LoVo (cell line): Measurements from ENCODE around the gene TMBIM1.

Experiments
- DNase-seq: peaks from one replicate; pipeline ENCODE4 v3.0.0-alpha.2; 2016; ENCODE audit warnings: low spot score

TMBIM1 gene

DNA sequence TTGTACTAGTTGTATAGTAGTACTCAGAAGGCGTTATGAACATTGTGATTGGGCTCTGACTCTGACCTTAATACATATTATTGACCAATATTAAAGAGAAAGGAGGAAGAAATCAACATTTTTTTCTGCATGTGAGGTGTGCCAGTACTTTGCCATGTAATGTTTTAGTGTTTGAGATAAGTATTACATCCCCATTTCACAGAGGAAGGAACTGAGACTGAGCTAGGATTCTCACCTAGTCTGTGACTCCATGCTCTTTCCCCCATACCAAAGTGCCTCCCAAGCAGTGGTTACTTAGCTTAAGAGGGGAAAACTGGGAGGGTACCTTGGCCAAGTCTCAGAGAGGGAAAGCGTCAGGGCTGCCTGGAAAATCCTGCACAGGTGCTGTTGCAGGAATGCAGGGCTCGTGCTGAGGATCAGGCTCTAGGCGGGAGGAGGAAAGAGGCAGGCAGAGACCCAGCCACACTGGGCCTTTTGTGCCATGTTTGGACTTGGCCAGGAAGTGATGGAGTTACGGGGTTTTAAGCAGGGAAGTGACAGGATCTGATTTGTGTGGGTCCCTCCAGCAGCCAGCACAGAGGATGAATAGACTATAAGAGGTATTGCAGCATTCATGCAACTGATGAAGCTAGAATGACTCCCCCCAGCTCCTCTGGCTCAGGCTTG is 20.3 kb downstream of the TMBIM1 start:
- DNase-seq = no peak

DNA sequence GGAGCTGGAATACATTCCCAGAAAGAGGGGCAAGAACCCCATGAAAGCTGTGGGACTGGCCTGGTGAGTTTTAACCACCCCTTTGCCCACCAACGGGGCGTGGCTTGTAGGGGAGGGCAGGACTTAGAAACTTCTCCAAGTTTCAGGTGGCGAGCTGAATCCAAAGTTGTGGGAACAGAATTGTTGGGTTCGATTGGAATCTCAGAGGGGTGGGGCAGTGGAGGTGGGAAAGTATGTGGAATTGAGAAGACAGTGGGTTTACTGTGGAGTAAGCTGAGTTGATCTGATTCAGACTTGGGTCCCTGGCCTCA is 20.9 kb downstream of the TMBIM1 start:
- no peak for DNase-seq

DNA sequence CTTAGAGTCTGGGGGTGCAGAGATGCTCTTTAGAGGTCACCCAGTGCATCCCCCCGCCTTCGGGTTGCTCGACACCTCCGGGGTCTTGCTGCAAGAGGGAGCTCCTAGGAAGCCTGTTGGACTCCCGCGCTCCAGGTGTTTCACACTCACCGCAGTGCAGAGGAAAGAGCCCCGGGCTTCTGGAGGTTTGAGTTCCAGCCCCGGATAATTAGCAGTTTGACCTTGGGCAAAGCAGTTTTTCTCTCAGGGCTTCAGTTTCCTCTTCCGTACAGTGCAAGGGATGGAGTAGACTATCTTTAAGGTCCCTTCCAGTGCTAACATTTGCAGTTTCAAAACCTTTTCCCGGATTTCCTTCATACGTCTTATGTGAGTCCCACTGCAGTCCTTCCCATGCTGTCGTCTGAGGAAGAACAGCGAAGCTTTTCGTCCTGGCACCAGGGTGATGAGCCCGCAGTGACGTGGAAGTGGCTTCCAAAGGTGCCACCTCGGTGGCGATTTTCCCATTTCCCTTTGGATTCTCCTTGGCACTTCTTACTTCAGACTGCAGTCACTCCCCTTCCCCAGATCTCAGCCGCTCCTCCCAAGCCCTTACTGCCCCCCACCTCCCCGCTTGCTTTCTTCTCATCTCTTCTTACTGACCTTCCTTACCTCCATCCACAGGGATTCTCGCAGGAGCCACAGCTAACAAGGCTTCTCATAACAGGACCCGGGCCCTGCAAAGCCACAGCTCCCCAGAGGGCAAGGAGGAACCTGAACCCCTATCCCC is 21.4 kb downstream of the TMBIM1 start:
- DNase-seq = no peak

DNA sequence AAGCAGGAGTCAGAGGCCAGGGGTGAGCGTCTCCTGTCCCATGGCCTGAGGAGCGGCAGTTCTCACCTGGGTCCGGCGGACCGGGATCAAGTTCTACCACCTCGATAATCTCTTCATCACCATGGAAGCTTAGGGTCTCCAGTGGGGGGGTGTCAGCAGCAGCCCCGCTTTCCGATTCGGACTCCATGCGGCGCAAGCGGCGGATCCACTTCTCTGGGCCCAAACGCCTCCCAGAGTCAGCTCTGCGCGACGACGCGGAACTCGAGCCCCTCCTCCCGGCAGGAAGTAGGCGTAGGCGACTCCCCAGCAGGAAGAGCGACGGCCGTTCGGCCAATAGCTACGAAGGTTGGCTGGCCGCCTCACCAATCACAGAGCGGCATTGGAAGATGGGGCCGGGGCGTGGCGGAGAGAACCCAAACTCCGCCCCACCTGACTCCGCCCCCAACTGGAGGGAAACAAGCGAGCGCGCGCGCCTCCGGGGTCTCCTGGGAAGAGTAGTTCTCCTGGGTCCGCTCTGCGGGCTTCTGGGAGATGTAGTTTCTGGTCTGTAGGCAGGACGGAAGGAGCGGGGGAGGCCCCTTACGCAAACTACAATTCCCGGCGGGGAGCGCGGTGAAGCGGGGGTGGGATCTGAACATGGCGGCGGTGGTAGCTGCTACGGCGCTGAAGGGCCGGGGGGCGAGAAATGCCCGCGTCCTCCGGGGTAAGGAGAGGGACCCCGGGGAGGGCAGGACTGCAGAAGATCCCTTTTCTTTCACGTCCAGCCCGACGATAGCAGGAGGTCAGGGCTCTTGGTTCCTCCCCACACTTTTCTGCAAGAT is 22.2 kb downstream of the TMBIM1 start, which contains the start of the genes AAMP and PNKD:
Gene AAMP, minus strand, starts transcription at position 238 of the 821 bp plus-strand sequence. Its CDS starts 51 bp downstream, at position 187.
Gene PNKD, plus strand, starts transcription at position 620 of the 821 bp plus-strand sequence. Its CDS starts 17 bp downstream, at position 637.
- DNase-seq = peak; percentile 99

DNA sequence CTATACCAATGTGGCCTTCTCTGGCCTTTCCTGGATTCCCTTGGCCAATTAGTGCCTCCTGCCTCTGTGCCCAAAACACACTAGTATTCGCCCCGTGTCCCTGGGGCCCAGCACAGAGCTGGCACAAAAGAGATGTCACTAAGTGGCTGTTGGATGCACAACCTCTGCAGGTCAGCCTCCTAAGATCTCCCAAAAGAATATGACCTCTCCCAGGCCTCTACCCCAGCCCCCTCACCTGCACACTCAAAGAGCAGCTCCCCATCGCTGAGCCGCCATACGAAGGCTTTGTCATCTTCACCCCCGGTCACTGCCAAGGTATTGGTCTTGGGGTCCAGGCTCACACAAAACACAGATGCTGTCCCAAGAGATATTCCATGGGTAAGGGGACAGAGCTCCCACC is 25.0 kb downstream of the TMBIM1 start:
- no peak for DNase-seq

DNA sequence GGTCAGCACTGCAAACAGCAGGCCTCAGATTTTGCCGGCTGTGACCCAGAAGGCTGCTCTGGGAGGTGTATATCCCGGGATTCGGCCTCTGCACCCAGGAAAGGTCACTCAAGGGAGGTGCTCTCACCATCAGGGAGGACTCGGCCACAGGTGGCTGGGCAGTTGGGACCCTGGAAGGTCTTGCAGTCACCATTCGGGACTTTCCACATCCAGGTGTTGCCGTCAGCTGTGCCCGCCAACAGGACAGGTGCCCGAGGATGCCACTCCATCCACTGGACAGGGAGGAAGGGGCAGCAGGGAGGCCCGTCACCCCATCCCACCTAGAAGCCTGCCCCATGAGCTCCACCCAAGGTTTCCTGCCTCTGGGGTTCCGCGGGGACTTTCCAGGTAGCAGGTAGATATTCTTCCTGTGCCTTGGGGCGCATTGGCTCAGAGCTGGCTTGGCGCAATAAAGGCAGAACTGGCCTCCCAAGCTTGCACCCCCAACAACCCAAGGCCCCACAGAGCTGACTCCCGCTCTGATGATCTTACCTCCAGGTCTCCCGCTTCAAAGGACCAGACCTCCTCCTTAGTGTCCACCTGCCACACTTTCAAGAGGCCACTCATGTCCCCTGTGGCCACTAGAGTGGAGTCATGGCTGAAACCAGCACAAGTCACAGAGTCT is 25.9 kb downstream of the TMBIM1 start:
- DNase-seq = no peak

DNA sequence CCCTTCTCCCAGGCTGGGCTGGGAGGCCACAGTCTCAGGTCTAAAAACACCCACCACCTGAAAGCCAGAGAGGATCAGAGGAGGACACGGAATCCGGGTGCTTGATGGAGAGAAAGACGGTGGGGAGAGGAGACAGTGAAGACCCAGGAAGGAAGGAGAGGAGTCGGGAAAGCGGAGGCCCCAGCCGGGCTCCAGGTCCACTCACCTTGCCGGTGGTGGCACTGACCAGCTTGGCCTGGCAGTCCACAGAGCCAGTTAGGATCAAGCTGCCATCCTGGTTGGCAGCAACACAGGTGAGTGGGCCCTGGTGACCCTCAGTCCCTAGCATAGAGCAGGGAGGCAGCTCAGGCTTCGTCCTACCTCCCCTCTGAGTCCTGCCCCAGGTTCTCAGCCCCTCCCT is 26.7 kb downstream of the TMBIM1 start:
- no peak for DNase-seq

DNA sequence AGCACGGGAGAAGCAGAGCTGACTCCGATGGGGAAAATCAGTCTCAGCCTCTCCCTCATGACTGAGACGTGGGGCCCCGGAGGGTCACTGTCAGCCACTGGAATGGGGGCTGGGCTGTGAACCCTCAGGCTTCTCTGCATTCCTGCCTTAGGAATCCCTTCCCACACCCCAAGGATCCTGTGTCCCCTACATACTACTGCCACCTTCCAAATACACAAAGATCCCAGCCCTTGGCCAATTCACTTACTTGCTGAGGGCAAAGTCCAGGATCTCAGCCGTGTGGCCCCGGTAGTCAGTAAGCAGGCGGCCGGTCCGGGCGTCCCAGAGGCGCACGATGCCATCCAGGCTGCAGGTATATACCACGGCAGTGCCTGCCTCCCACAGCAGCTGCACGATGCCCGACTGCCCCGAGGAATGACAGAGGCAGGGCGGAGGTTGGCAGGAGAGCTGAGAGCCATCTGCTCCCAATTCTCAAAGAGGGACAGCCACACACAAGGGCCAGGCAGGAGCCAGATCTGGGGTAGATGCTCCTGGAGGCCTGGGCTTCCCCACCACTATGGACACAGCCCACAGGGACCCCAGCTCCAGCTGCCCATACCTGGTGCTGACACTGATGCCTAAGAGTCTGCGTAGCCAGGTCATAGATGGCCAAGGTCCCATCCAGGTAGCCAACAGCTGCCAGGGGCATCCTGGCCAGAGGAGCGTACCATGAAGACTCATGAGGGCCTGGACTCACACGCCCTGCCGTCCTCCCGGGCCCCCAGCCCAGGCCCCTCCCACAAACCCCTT is 27.3 kb downstream of the TMBIM1 start:
- no peak for DNase-seq

DNA sequence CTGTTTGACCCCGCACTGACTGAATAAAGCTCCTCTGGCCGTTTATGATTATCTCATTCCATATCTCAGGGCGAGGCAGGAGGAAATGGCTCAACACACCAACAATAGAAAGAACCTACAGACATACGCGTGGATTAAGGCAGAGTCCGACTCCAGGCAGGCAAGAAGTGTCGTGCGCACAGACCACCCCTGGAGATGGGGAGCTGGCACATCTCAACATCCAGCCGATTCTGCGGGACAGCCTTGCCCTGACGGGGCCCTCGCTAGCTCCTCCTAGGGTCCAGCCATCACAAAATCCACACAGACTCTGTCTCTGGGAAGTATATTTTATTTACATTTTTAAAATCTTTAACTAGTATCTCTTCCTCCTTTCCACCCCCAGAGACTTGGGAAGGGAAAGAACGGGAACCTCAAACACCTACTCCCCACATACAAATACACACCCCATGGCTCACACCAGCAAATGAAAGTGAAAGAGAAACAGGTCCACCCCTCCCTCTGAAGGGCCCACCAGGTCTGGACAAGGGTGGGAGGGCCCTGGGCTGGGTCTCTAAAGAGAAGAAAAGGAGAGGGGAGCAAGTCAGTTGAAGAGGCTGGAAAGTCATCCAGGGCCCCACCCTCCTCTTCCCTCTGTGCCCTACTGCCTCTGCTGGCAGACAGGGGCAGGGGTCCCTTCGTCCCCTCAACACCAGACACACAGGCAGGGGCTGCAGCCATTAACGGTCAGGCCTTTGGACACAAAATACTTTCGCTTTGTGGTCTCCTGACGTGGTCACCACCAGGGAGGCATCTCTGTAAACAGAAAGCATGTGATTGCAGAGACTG is 28.3 kb downstream of the TMBIM1 start:
- DNase-seq = no peak

DNA sequence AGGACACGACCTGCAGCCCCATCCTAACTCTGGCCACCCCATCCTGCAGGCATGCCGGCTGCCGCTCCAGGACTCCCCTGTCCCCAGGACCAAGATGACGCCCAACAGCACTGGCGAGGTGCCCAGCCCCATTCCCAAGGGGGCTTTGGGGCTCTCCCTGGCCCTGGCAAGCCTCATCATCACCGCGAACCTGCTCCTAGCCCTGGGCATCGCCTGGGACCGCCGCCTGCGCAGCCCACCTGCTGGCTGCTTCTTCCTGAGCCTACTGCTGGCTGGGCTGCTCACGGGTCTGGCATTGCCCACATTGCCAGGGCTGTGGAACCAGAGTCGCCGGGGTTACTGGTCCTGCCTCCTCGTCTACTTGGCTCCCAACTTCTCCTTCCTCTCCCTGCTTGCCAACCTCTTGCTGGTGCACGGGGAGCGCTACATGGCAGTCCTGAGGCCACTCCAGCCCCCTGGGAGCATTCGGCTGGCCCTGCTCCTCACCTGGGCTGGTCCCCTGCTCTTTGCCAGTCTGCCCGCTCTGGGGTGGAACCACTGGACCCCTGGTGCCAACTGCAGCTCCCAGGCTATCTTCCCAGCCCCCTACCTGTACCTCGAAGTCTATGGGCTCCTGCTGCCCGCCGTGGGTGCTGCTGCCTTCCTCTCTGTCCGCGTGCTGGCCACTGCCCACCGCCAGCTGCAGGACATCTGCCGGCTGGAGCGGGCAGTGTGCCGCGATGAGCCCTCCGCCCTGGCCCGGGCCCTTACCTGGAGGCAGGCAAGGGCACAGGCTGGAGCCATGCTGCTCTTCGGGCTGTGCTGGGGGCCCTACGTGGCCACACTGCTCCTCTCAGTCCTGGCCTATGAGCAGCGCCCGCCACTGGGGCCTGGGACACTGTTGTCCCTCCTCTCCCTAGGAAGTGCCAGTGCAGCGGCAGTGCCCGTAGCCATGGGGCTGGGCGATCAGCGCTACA is 29.4 kb downstream of the TMBIM1 start:
- no peak for DNase-seq

DNA sequence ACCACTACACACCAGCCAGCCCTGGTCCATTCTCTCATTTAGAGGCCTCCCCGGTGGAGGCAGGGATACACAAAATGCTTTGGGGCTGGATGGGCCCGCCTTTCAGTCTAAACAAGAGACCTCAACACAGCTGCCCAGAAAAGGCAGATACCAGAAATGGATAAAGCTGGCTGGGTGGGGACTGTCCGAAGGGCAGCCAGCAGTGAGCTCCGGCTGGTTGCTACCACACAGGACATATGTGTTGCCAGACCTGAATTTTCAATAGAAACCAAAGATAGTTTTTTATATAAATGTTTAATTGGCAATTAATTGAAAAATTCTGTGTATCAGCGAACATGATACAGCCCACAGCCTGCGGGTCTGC is 30.1 kb downstream of the TMBIM1 start:
- no peak for DNase-seq

DNA sequence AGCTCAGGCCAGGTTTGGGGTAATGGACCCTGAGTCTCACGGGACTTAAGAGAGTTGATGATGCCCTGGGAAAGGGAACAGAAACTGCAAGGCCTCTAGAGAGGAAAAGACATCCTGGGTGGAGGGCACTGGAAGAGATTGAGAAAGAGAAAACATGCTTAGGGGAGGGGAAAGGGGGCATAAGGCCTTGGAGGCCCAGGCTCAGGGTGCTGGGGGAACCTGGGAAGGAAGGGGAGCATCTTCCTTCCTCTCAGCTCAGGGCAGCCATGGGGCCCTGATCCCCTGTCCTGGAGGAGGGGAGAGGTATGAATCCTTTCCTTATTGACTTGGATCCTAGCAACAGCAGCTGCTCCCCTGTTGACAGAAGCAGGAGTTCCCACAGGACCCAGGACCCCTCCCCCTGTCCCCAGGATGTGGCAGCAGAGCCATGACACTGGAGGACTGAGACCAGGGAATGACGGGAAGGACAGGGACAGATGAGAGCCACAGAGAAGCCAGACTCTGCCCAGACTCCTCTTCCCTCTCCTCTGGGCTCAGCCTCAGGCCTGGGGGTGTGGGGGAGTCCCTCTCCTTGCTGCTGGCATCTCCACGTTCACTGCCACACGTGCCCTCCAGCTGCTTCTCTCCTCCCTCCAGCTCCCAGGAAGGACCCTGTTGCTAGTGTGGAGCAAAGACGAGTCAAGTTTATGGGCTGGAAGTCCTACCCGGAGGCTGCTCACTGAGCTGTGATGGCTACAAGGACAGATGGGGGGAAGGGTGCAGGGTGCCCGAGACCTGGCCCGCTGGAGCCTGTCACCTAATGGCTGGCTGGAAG is 30.7 kb downstream of the TMBIM1 start:
- DNase-seq = no peak

DNA sequence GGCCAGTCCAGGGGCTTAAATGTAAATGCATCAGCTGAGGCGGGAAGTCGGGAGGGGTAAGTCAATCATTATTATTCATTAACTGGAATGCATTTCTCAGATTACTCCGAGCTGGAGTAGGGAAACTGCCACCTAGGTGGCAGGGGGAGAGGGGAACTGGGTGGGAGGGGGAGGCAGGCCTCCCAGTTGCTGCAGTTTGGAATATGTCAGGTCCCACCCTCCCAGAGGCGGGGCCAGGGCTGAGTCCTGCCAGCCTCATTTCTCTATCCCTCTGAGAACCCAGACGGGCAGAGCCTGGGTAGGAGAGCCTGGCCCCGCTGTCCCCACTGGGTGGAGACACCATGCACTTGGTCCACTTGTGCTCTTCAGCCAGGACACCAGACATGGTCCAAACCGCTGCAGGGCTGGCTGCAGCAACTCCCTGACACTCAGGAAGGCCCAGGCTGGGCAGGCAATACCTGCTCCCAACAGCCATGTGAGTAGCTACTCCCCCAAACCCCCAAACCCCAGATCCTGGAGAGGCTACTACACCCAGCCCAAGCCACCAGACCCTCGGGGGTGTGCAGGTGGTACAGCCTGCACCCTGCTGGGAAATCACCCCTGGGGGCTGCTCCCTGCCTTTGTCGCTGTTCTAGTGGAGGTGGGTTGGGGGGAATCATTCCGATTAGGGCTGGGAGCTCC is 31.4 kb downstream of the TMBIM1 start, which contains the start of gene GPBAR1:
Gene GPBAR1, plus strand, starts transcription at position 274 of the 681 bp plus-strand sequence. CDS start 1,710 bp downstream, outside the sequence.
- DNase-seq = no peak

DNA sequence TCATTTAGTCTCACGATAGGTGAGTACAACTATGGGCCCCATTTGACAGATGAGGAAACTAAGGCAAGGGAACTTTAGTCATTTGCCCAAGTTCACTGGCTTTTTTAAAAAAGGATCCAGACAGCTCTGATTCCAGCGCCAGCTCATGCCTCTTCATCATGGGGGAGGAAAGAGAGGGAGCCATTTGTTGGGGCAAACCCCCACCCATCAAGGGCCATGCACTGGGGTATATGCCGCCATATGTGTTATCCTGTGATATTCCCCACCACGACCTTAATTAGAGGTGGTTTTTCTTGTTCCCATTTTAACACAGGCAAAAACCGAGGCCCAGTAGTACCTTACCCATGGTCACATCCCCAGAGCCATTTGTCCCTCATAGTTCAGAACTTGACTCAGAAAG is 32.1 kb downstream of the TMBIM1 start:
- DNase-seq = no peak

DNA sequence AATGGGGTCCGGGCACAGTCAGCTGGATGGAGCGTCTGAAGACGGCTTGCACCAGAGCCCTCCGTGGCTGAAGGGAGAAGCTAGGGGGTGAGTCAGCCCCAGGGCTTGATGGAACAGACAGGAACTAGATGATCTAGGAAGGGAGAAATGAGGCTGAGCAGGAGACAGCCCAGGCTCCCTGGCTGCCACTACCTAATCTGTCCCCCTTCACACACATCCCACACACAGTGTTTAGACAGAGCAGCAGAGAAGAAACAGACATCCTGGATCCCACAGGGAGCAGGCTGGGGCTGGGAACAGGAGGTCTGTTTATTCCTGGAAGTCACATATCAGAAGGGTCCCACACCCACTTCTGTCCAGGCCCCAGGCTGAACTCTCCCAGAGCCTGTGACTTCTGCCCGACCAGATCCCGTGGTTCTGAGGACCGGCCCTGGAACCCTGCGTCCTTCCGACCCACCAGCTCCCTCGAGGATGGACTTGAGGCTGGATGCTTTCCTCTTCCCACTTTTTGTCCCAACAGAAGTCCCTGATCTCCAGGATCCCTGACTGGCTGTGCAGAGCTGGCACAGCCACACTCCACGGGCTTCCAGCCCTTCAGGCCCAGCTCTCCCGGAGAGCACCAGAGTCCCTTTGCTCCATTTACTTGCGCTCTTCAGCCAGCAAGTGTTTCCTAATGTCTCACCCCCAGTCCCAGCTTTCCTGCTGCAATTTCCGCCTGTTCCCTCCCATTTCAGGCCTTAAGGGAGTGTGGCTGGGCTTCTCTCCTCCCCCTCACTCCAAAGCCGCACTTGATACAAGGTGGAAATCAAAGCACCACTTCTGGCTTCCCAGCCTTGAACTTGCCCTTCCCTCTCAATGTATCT is 33.0 kb downstream of the TMBIM1 start:
- DNase-seq = no peak

DNA sequence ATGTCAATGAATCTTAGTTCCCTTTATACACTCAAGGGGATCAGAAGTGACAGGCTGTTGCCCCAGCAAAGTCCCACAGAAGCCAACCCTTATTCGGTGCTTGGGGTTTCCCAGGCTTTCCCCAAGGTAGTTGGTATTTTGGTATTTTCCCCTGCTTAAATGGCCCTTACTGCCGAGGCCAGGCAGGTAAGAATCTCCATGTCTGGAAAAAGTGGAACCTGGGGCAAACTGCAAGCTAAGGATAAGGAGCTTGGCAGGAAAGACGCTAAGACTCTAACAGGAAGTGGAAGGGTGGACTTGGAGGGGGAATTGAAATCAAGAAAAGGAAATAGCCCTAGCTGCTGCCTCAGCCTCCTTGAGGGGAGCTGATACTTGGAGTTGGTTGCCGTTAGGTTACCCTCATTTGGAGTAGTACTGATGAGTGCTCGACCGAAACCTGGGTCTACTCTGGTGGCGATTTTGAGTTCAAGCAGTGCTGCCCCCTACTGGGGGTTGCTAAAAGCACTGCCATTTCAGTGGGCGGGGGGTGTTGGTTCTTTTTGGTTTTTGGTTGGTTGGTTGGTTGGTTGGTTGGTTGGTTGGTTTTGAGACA is 34.8 kb downstream of the TMBIM1 start:
- DNase-seq = no peak
